ENCODE data around the gene TCP1. TPM values are rescaled to one million over a fixed set of nuclear protein-coding genes. Genes with fewer than 3 reads are reported as not detected.

The TCP1 gene
- total and polyA plus RNA-seq, 2 experiments from 2014 or later = 130 to 164 TPM

DNA sequence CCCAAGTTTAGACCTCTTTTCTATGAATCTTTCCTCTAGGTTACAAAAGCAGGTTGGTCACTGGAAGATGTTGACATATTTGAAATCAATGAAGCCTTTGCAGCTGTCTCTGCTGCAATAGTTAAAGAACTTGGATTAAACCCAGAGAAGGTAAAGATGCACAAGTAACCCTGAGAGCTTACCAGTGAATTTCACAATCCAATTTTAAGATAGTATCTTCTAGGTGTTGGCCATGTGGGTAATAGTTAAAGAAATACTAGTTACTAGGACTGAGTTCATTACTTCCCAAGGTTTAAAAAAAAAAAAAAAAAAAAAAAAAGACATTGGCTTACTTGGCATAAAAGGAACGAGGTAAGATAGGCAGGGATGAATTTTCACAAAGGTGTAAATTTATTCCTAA lies 11.3 kb downstream of the TCP1 start:
- DNase-seq (ENCODE audit: low read depth in 1 of 2, low spot score in 1 of 2) = no peak
- H3K27me3 ChIP-seq = no peaks in the 10 kb centered on the region
- H3K4me1 ChIP-seq (ENCODE audit: low read depth) = no peaks in the 10 kb centered on the region
- no peak for TF ChIP-seq CTCF (IDR thresholded peaks at IDR 0.05; ENCODE audit: low read depth, low read length)
- no peak overlapping the region for H3K27ac ChIP-seq
- no peaks in the 10 kb centered on the region for H3K9me3 ChIP-seq (ENCODE audit: low read depth)
- peaks cover 81% of the 10 kb centered on the region for H3K36me3 ChIP-seq
- H3K4me3 ChIP-seq = no peak overlapping the region

DNA sequence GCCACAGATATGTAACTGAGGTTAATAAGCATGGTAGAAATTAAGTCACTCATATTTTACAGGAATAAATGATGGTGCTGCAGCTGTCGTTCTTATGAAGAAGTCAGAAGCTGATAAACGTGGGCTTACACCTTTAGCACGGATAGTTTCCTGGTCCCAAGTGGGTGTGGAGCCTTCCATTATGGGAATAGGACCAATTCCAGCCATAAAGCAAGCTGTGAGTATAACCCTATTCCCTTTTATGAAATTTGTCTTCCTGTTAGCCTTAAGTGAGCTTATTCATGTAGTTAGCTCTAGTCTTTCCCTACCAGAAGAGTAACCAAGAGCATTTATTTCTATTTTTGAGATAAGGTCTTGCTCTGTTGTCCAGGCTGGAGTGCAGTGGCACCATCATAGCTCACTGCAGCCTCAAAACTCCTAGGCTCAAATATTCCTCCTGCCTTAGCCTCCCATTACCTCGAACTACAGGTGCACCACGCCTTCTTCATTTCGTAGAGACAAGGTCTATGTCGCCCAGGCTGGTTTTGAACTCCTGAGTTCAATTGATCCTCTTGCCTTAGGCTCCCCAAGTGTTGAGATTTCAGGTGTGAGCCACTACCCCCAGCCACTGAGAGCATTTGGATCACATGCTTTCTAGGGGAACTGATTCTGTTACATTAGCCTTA lies 12.0 kb downstream of the TCP1 start:
- Histone ChIP-seq H3K36me3 (peaks cover 75% of the 10 kb centered on the region), H3K27me3 (no peaks in the 10 kb centered on the region)
- DNase-seq (ENCODE audit: low read depth in 1 of 2, low spot score in 1 of 2) = no peak

DNA sequence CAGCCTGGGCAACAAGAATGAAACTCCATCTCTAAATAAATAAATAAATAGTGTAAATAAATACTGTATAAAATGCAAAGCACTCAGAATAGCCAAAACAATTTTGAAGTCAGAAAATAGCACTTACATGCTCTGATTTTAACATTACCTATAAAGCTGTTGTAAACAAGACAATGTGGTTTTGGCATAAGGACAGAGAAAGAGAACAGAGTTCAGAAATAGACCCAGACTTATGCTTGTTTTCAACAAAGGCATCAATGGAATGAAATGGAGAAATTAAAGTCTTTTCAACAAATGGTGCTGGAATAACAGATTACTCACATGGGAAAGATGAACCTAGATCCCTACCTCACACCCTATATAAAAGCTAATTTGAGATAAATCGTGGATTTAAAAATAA lies 17.2 kb downstream of the TCP1 start:
- Histone ChIP-seq H3K4me3 (no peak overlapping the region), H3K27ac (no peak overlapping the region), H3K9me3 (ENCODE audit: low read depth) (no peaks in the 10 kb centered on the region), H3K27me3 (no peaks in the 10 kb centered on the region), H3K36me3 (peaks cover 71% of the 10 kb centered on the region), H3K4me1 (ENCODE audit: low read depth) (no peaks in the 10 kb centered on the region)
- TF ChIP-seq CTCF (IDR thresholded peaks at IDR 0.05; ENCODE audit: low read depth, low read length) = no peak
- DNase-seq (ENCODE audit: low read depth in 1 of 2, low spot score in 1 of 2) = no peak

More for the DNA sequence above, 12.0 kb downstream of the TCP1 start:
- H3K9me3 ChIP-seq (ENCODE audit: low read depth) = no peaks in the 10 kb centered on the region
- no peak overlapping the region for H3K27ac ChIP-seq
- H3K4me3 ChIP-seq = no peak overlapping the region
- H3K4me1 ChIP-seq (ENCODE audit: low read depth) = no peaks in the 10 kb centered on the region
- TF ChIP-seq CTCF (IDR thresholded peaks at IDR 0.05; ENCODE audit: low read depth, low read length) = no peak

DNA sequence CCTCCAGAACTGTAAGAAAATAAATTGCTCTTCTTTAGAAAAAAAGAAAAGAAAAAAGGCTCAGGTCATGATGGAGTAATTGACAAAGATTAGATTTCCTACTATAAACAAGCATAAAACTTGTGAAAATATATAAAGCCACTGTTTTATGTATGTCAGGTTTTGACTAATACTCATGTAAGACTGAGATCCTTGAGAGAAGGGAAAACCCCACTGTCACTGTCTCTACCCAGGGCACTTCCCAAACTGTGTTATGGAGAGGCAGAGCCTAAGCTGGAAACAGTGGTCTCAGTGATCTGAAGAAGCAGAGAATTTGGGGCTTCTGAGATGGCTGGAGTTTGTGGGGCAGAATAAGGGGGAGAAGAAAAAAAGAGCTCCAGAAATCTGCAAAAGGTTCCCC lies 19.9 kb downstream of the TCP1 start:
- Histone ChIP-seq H3K4me3 (no peak overlapping the region), H3K9me3 (ENCODE audit: low read depth) (no peaks in the 10 kb centered on the region), H3K4me1 (ENCODE audit: low read depth) (no peaks in the 10 kb centered on the region), H3K27ac (no peak overlapping the region), H3K27me3 (no peaks in the 10 kb centered on the region), H3K36me3 (peaks cover 68% of the 10 kb centered on the region)
- no peak for DNase-seq (ENCODE audit: low read depth in 1 of 2, low spot score in 1 of 2)
- no peak for TF ChIP-seq CTCF (IDR thresholded peaks at IDR 0.05; ENCODE audit: low read depth, low read length)

- H3K4me1 ChIP-seq (ENCODE audit: low read depth) = peaks cover 6% of the 10 kb centered on the region
- no peaks in the 10 kb centered on the region for H3K9me3 ChIP-seq (ENCODE audit: low read depth)
- no peak overlapping the region for H3K4me3 ChIP-seq
- H3K27me3 ChIP-seq = no peaks in the 10 kb centered on the region
- H3K27ac ChIP-seq = no peak overlapping the region
- DNase-seq (ENCODE audit: low read depth in 1 of 2, low spot score in 1 of 2) = no peak
- peaks cover 56% of the 10 kb centered on the region for H3K36me3 ChIP-seq
- TF ChIP-seq CTCF (IDR thresholded peaks at IDR 0.05; ENCODE audit: low read depth, low read length) = no peak
These were observed 22.5 kb downstream of the TCP1 start for GRCh38 chr6:159766906-159767305.

All from cardiac muscle cell (in vitro differentiated cells and primary cell).